GM21825 (cell line): ENCODE results near the gene ARNT2.

Experiments used
- ATAC-seq: cut with Tn5 transposase; IDR thresholded peaks from one replicate; pipeline ENCODE4 v1.9.1; 2021; ENCODE audit warnings: mild to moderate bottlenecking, moderate library complexity; ENCODE audit not compliant: unreplicated experiment

Gene ARNT2

DNA sequence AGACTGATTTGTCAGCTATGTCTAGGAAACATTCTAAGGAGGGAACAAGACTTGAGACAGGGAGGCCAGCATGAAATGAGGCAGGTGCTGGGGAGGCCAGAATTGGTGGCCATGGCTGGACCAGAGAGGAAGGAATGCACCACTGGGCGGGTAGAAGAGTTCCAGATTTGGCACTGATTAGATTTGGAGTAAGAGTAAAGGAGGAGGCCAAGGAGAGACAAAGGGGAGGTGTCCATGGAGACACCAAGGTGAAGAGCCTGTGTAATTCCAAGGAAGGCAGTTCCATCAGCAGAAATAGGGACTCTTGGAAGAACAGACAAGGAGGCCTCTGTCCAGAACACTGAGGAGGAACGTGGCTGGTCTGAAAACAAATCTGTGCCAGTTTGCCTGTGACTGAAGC, 1.8 kb downstream of the ARNT2 start:
- ATAC-seq = no peak

DNA sequence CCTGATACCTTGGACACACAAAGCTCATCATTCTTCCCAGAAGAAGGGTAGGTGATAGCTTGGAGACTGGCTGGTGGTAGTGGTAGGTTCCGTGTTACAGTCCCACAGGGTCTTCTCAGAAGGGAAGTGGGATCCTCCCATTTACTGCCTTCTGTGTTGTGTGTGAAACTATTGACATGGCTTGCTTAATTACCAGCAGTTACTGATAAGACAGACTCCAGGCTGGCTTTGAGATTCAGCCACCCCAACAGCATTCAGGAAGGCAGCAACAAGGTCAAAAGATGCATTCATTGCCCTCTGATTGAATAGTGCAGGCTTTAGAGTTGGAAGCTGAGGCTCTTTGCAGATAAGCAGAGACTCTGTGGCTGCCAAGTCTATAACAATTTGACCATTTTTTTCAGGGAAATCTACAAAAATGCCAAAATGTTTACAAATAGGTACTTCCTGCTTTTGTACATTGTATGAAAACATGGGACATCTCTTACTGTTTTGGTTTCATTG, 7.7 kb downstream of the ARNT2 start:
- no peak for ATAC-seq

DNA sequence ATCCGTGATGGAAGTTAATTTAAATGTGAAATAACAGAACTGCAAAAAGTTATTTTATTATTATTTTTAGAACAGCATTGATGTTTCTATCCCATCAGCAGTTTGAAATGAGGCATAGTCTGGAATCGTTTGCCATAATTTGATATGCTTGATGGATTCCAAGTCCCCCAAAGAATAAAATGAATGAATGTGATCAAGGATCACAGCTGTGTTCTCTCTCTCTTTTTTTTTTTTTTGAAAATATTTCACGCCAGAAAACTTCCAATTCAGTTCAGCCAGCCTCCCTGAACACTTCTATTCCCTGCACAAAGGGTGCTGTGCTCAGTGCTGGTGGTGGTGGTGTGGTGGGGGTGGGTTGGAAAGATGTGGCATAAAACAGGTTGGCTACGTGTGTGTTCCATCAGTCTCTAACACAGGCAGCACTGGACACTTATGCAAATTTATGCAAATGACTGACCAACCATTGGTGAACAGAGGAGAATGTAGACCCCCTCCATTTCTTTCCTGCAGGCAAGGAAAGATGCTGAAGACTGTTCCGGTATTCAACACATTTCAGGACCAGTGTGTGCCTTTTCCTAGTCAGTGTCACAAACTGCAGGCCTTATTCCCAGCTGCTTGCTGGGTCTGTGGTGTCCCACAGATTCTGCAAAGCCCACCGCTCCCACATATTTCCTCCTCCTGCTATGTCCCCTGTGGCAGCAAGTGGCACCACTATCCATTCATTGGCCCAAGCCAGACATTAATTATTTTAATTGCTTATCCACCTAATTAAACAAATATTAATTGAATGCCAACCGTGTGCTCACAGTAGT, 10.6 kb downstream of the ARNT2 start:
- no peak for ATAC-seq

DNA sequence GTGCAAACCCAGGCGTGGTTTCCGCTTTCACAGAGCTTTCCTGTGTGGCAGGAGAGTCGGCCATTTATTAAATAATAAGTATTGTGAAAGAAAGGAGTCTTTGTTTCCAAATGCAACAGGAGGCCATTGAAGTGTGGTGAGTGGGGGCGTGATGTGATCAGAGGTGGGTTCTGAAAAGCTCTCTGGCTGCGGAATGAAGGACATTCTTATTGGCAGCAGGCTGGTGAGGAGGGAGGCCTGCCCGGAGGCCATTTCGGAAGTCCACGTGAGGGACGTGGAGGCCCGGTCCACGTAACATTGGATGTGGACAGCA, 11.1 kb downstream of the ARNT2 start:
- no peak for ATAC-seq

DNA sequence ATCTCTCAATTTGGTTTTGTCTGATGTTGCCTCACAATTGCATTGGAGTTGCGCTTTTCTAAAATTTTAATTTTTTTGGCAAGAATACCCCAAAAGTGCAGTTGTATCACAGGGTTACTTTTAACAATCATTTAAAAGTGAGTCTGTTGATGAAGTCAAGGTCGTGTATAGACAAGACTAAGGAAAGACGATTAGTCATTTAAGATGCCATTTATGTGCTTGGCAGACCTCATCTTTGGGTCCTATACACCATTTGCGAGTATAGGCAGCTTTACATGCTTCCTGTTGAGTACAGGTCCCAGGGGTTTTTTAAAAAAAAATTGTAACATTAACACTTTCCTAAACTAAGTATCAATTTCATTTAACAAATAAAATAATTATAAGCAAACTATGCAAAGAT, 12.5 kb downstream of the ARNT2 start:
- ATAC-seq = no peak

DNA sequence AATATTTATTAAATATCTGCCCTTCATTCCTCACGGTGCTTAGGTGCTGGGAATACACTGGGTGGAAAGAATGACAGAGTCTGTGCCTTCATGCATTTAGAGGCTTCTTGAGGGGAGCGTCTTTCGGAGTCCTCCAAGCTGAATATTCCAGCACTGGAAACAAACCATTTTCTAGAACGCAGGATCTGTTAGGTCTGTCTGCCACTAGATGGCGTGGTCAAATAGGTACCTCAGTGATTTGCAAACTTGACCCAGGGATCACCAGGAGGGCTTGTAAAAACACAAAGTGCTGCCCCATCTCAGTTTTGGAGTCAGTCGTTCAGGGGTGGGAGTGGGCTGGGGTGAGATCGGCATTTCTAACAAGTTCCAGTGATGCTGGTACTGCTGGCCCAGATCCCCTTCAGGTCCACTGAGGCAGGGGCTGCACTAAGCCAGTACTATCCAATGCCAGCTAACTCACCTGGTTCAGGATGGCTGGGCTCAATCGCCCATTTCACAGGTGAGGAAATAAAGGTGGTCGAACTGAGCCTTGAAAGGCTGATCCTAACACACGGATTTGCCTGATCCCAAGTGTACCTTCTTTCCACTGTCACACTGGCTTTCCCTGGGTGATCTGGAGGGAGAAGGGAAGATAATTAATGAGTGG, 14.8 kb downstream of the ARNT2 start:
- ATAC-seq = no peak

DNA sequence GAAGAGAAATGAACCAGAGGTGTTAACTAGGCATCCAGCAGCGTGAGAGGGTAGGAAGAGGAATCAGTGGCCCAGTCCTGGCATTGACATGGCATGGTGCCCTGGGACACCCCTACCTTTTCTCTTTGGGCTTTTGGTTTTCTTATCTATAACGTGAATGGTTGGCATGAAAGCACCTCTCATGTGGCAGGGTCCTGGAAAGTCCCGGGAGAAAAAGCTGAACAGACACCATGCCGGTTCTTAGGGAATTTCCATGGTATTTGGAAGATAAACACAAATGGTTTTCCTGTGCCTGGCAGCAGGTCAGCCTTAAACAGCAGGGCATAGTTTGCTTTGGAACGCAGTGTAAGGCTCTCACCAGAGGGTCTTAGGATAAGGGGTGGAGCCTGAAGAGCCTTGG, 15.4 kb downstream of the ARNT2 start:
- ATAC-seq = no peak

DNA sequence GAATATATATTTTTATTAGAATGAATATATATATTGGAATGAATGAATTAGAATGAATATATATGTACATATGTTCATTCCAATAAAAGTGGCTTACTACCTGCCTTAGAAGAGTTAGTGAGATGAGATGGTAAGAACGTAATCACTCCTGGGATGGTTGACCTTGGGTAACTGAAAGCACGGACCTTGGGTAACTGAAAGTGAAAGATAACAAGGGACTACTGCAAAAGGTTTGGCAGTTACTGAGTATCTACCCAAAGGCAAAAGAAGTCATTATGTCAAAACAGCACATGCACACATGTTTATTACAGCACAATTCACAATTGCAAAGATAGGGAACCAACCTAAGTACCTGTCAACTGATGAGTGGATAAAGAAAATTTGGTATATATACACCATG, 16.5 kb downstream of the ARNT2 start:
- no peak for ATAC-seq

DNA sequence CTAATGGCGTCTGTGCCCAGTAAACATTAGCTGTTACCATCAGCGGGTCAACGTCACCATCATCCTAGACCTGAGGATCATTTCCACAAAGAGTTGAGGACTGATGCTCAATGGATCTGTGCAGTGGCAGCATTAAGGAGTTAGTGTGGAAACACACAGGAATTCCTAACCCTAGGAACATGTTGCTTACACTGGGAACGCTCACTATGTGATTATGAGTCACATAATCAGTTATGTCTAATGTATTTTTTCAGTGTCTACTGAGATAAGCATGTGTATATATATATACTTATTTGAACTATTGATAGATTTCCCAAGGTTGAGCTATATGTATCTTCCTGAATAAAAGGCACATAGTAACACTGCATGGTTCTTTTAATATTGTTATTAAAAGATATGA, 19.0 kb downstream of the ARNT2 start:
- ATAC-seq = no peak

DNA sequence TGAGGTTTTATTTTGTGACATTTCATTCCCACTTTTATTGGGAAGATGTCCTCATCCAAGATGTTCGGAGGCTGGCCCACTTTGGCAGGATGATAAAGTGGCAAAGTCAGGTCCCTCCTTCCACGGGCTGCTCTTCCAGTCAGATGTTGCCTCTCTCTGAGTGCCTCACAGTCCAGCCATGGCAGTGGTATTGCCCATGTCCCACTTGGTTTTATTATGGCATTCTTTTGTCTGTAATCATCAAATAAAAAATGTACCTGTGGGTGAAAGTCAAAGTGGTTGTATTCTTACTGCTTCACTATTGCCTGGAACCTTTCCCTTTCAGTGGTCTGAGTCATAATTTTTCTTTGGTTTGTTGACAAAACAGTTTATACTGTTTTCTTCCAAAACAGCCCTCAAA, 20.2 kb downstream of the ARNT2 start:
- ATAC-seq = no peak

DNA sequence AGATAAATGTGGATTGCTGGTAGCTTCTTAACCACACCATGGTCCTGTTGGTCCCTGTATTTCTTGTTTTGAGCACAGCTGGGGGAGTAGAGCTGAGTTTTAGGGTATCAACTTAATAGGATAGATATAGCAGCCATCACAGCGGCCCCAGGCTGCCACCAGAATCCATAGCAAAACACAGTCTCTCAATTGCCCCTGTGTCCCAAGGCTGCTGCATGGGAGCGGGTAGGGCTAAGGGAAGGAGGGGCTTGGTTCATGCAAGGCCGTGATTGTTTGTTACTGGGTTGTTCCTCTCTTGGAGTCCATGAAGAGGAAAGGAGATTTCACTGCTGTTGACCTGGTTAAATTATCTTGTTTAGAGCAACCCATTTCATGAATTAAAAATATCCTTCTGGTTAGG, 22.1 kb downstream of the ARNT2 start:
- no peak for ATAC-seq

DNA sequence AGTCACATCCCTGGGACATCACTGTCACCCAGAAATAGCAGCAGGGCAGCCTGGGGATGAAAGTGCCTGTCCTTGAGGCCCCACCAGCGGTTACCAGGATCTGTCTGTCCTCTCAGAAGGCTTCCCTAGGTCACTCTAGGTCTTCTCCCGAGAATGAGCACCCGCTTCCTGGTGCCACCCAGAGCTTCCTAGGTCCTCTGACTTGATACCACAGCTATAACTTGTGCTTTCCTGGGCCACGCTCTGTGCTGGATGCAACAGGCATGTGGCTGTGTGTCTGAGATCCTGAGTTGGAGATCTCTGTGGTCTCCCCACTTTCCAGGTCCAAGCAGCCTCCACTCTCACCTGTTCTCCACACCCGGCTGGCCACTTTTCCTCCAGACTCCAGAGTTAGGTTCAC, 25.8 kb downstream of the ARNT2 start:
- ATAC-seq = no peak

DNA sequence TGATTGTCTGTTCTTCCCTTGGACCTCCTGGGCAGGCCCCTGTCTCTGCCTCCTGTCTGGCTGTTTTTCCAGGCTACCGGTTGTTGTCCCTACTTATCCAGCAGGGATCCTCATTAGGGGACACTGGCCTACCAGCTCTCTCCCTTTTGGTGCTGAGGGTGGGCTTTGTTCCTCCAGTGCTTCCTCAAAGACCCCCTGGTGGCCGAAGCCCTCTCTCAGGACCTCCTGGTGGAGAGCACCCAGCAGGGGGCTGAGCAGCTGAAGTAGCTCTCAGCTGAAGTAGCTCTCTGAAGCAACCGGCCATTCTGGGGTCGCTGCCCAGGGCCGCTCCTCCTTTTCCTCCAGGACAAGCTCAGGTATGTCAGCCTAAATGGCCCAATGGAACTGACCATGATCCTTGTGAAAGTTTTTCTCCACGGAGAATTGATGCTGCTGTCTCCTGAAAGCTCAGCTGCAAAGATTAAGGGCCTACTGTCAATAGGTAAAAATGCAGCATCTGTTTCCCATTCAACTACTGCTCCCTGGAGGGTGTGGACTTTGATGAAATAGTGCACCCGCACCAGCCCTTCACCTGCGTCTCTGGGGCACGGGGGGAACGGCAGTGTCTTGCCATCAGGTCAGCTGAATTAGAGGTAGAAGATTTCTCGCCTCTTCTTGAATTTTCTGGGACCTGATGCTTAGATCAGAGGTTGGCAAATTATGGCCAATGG, 27.6 kb downstream of the ARNT2 start:
- ATAC-seq = no peak

DNA sequence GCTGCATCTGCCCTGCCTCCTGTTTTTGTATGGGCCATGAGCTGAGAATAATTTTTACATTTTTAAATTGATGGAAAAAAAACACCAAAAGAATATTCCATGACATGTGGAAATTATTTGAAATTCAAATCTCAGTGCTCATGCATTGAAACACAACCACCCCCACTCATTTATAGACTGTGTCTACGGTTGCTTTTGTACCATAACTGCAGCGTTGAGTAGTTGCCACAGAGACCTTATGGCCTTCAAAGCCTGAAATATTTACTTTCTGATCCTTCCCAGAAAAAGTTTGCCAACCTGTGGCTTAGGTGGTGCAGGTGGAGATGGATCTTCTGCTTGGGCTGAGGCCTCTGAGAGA, 28.1 kb downstream of the ARNT2 start:
- ATAC-seq = no peak

DNA sequence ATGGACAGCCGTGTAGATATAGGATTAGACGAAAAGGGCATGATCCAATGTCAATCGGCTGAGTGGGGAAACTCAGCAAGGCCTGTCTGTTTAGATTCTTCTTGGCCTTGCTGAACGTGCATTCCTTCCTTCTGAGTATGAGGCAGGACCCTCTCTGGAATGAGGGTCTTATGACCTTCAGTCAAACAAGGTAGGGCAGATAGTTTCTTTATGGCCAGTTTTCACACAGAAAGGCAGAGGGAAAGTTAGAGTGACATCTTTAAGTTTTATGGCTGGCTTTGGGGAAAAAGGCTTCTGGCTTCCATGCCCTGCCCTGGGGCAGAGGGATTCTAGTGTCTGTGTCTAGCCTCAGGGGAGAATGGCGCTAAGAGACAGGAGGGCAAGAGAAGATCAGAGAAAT, 29.7 kb downstream of the ARNT2 start:
- no peak for ATAC-seq

DNA sequence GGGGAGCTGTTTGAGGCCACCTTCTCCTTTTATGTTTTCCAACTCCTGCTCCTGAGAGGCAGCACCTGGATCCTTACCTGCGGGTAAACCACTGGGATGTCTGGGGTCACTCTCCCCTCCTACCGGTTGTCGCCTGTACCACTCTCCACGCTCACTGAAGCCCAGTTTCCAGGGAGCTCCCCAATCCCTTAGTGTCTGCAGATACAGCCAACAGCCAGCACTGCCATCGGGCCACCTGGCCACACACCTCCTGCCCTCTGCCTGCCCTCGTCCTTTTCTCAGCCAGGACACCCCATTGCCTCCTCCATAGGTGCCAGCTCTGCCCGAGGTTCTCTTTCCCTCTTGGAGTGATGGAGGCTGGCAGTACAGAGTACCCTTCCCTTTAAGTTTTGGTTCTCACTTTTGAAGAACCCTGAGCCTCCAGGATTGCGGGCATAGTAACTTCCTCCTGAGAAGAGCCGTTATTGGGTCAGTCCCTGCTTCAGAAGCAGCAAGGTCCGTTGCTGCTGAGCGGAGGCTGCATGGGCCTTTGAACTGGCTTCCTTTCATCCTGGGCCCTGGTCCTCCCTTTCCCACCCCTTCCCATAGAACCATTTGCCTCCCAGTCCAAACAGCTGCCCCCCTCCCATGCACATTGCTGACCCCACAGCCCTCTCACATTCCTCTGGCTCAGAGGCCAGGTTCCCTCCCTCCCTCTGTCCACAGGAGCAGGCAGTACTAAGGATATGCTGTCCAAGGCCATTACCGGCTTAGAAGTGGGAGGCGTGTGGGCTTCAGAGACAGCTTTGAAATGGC, 30.9 kb downstream of the ARNT2 start:
- ATAC-seq = no peak

DNA sequence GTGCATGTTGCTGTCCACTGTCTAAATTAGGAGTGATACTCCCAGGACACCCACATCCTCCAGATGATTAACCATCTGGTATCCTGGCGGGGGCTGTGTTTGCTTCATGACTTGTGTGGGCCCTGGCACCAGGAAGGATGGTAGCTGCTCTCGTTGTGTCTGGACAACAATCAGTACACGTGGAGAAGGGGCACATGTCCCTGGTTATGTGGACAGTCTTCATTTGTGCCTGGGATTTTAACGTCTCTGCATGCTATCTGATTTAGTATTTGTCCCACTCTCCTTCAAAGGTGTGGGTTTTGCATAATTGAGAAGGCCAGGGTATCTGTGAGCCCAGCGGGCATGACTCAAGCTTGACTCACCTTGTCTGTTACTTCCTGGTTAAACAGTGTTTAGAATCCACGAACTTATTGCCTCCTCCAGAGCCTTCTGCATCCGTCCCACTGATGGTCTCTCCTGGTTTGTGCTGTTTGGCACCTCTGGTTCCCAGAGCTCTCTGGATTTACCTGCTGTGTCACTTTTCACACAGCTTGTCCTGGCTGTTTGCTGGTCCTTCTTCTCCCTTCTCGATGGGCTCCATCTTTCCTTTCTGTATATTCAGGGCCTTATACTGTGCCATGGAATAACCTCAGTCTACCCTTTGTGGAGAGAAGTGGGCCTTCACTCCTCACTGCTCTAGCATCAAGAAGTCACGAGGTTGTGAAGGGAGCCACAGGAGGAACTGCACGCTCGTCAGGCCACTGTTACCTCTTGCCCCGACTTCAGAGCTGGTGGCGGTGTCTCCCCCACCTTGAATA, 32.5 kb downstream of the ARNT2 start:
- no peak for ATAC-seq

DNA sequence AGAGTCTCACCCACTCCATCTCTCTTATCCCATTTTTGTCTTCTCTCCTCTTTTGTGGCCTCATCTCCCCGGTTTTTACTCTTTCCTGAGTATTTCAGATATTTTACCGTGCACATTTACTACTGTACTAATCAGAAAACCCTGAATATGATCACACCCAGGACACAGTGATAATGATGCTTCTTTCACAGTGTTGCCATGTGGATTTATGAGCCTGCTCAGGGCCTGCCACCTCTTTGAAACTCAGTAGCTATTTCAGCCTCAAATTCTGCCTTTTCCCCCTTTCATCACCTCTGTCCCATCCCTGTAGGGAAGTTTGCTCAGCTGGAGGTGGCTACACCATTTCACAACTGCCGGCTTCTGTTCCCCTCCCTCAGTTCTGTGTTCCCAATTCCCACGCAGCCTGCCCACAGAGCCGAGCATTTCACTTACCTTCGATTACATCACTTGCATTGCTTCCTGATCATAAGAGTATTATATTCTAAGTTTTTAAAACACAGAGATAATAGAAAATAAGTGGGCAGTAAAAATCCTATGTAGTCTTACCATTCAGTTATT, 33.2 kb downstream of the ARNT2 start:
- ATAC-seq = no peak

DNA sequence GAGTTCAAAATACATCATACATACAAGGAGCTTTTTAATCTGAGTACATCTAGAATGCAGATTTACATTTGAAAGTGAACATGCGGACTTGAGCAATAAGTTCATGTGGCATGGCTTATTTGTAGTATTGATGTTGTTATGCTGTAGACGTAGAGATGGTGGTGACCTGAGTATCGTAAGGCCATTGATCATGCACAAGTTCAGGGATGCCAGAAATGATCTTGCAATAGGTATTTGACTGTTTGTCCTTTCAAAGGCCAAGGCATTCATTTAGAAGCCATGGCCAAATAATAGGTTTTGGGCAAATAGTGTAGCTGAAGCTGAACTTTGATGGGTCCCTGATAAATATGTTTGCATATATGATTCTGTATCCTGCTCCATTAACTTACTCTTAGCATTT, 35.0 kb downstream of the ARNT2 start:
- ATAC-seq = no peak

DNA sequence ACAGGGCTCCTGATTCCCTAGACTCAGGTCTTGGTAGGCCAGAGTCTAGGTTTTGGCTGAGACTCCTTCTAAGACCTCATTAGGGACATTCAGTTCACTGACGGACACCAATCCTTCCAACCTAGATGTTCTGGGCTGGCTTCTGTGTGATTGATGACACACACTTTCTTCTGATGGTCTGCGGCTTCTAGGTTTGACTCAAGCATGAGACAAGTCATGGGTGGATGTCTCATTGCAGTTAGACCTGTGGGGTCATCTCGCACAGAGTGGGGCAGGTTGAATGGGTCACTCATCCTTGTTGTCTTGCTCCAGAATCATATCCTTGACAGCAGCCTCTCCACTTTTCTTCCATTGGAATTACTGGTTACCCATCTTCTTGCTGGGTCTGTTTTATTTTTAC, 35.8 kb downstream of the ARNT2 start:
- no peak for ATAC-seq
